Dendritic cell treated with granulocyte-macrophage colony-stimulating factor and Interleukin-4, amounts not matched to agents 40 ng/mL and 50 ng/mL, for 4 days (primary cell): Measurements from ENCODE around the gene DICER1.

ENCODE experiments used
- H3K27ac Mint-ChIP-seq: one replicate; pipeline ENCODE4 v1.8.0; 2022; ENCODE audit warnings: mild to moderate bottlenecking, mixed read lengths
- H3K27me3 Mint-ChIP-seq: one replicate; pipeline ENCODE4 v1.8.0; 2022; ENCODE audit warnings: mild to moderate bottlenecking, mixed read lengths
- H3K36me3 Mint-ChIP-seq: one replicate; pipeline ENCODE4 v1.8.0; 2022; ENCODE audit warnings: low read depth, mixed read lengths
- H3K4me1 Mint-ChIP-seq: one replicate; pipeline ENCODE4 v1.8.0; 2022; ENCODE audit warnings: low read depth, mixed read lengths
- H3K4me3 Mint-ChIP-seq: one replicate; pipeline ENCODE4 v1.8.0; 2022; ENCODE audit warnings: mild to moderate bottlenecking, moderate library complexity, mixed read lengths
- H3K9me3 Mint-ChIP-seq: one replicate; pipeline ENCODE4 v1.8.0; 2022; ENCODE audit warnings: mixed read lengths
- intact Hi-C: fragments of 100-400 bp; cut with micrococcal nuclease; formaldehyde crosslinking; loops from one replicate; pipeline ENCODE4 v1.15.0; 2022

DICER1 gene

DNA sequence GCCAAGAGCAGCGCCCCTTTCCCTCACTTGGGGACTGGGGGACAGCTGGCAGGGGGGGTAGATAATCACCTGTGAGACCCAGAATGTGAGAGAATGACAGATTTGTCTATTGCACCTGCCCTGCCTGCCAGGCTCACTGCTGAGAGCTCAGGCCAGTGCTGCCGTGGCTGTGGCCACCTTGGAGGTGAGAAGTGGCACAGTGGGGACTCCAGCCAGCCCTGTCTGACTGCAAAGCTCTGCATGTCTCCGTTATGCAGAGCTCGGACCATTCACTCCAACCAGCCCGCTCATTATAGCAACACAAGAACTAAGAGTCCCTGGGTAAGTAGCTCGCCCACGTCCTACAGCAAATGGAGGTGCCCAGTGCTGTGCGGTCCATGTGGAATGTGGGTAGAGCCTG lies 88.8 kb downstream of the DICER1 start:
- H3K9me3 Mint-ChIP-seq: no peaks in the 10 kb centered on the region
- no peaks in the 10 kb centered on the region for H3K4me1 Mint-ChIP-seq
- H3K36me3 Mint-ChIP-seq: no peaks in the 10 kb centered on the region
- H3K4me3 Mint-ChIP-seq: no peak overlapping the region
- peaks cover 13% of the 10 kb centered on the region for H3K27me3 Mint-ChIP-seq
- intact Hi-C loops: no loop called here
- H3K27ac Mint-ChIP-seq: no peak overlapping the region

DNA sequence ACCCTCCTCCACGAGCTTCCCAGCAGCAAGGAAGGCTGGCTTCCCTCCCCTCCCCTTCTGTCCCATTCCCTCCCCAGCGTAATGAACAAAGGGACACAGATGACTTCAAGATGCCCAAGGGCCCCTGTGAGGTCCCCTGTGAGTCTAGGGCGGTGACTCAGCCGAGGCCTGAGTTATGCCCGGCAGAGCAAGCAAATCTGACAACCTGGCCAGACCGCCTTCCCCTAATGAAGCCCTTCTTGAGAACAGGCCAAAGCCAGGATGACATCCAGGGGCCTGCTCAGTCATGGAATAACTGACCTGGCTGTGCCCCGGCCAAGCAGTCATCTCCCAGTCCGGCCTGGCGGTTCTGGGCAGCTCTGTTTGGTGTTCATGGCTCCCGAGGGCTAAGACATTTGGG lies 89.2 kb downstream of the DICER1 start:
- H3K4me3 Mint-ChIP-seq: no peak overlapping the region
- intact Hi-C loops: no loop called here
- peaks cover 13% of the 10 kb centered on the region for H3K27me3 Mint-ChIP-seq
- H3K27ac Mint-ChIP-seq: no peak overlapping the region
- no peaks in the 10 kb centered on the region for H3K9me3 Mint-ChIP-seq
- H3K4me1 Mint-ChIP-seq: no peaks in the 10 kb centered on the region
- H3K36me3 Mint-ChIP-seq: no peaks in the 10 kb centered on the region

DNA sequence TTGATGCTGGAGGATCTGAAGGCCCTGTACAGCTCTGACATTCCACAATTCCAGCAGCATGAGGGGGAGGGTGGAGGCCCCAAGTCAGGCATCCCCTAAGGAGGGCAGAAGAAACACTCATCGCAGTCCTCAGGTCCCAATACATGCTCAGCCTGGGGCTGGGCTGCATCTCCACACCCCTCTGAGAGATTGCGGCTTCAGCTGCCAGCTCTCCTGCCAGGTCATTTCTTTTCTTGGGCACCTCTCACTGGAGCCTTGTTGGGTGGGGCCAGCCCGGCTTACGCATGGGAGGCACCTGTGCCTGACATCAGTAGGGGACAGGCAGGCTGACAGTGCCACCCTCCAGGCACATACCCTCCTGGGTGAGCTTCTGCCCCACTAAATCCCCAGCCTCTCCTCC lies 89.8 kb downstream of the DICER1 start:
- Mint-ChIP-seq H3K4me1 (no peaks in the 10 kb centered on the region), H3K27me3 (peaks cover 12% of the 10 kb centered on the region), H3K4me3 (no peak overlapping the region), H3K36me3 (no peaks in the 10 kb centered on the region), H3K27ac (no peak overlapping the region), H3K9me3 (no peaks in the 10 kb centered on the region)
- intact Hi-C loops: no loop called here

DNA sequence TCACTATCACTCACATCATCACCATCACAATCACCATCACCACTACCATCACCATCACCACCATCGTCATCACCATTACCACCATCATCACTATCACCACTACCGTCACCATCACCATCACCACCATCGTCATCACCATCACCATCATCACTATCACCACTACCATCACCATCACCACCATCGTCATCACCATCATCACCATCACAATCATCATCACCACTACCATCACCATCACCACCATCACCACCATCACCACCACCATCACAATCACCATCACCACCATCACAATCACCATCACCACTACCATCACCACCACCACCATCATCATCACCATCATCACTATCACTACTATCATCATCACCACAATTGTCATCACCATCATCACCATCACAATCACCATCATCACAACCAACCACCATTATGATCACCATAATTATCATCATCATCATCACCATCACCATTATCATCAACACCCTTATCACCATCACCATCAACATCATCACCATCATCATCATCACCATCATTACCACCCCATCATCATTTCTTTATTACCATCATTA lies 90.8 kb downstream of the DICER1 start:
- peaks cover 12% of the 10 kb centered on the region for H3K27me3 Mint-ChIP-seq
- no peaks in the 10 kb centered on the region for H3K36me3 Mint-ChIP-seq
- no peak overlapping the region for H3K27ac Mint-ChIP-seq
- no peaks in the 10 kb centered on the region for H3K4me1 Mint-ChIP-seq
- H3K4me3 Mint-ChIP-seq: no peak overlapping the region
- intact Hi-C loops: no loop called here
- no peaks in the 10 kb centered on the region for H3K9me3 Mint-ChIP-seq

DNA sequence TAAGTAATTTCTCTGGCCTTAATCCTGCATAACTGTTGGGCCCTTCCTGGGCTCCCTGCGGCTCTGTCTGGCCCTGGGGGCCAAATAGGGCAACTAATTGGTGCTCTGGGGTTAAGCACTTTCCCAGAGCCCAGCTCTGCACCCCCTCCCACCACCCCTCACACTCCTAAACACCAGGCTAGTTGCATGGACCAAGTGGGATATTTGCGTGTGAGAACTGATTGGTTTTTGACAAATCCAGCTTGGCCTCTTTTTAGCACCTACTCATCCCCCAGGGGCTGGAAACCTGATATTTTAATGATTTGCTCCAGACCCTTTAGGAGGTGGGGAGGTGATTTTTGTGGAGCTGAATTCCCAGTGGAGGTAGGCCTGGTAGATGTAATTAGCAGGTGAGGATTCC lies 91.9 kb downstream of the DICER1 start:
- intact Hi-C loops: no loop called here
- Mint-ChIP-seq H3K9me3 (no peaks in the 10 kb centered on the region), H3K4me1 (no peaks in the 10 kb centered on the region), H3K27me3 (peaks cover 8% of the 10 kb centered on the region), H3K27ac (no peak overlapping the region), H3K36me3 (no peaks in the 10 kb centered on the region), H3K4me3 (no peak overlapping the region)

DNA sequence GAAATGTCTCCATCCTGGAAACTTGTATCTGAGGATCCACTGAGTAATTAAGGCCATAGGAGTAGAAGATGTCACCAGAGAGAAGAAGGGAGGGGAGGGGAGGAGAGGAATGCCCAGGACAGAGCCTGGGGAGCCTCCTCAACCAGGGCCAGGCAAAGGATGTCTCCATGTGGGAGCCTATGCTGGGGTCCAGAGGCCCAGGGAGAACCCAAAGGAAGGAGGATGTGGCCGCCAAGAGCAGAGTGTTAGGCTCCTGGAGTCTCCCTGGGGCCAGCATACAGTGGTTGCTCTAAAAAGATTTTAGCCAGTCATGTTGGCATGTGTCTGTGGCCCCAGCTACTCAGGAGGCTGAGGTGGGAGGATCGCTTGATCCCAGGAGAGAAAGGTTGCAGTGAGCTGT lies 92.6 kb downstream of the DICER1 start:
- no peak overlapping the region for H3K4me3 Mint-ChIP-seq
- no peak overlapping the region for H3K27ac Mint-ChIP-seq
- no peaks in the 10 kb centered on the region for H3K36me3 Mint-ChIP-seq
- no peaks in the 10 kb centered on the region for H3K9me3 Mint-ChIP-seq
- H3K4me1 Mint-ChIP-seq: no peaks in the 10 kb centered on the region
- intact Hi-C loops: no loop called here
- H3K27me3 Mint-ChIP-seq: peaks cover 8% of the 10 kb centered on the region

DNA sequence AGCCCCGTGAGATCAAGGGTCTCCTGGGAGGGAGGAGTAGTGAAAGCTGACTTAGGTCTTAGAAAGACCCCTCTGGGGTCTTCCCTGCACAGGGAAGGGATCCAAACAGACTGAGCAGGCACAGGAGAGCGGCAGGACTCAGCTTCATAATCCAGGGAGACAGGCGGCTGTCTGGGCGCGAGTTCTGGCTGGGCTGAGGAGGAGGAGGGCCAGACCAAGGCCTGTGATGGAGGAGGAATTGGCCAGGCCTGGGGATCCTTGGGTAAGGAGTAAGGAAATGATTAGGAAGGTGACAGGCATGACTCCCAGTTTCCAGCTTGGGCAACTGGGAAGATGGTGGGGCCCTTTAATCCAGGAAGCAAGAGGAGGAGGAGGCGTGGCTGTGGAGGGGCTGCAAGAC lies 93.1 kb downstream of the DICER1 start:
- Mint-ChIP-seq H3K4me1 (no peaks in the 10 kb centered on the region), H3K9me3 (no peaks in the 10 kb centered on the region), H3K27ac (no peak overlapping the region), H3K4me3 (no peak overlapping the region), H3K27me3 (peaks cover 8% of the 10 kb centered on the region), H3K36me3 (no peaks in the 10 kb centered on the region)
- intact Hi-C loops: no loop called here

DNA sequence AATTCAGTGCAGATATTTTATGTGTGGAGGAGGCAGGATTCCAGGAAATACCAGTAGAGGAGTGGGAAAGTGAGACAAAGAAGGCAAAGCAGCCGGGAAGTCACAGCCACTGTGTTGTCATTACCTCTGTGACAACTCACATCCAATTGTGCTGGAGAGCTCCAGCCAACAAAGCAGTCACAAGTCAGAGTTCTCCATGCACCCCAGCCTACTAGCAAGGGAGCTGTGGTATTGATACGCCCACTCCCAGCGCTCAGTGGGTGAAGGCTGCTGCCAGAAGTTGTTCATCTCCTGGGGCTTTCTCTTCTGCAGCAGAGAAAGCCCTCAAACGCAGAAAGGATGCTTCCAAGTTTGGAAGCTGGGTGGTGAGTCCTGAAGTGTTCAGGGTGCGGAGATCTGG lies 93.9 kb downstream of the DICER1 start:
- Mint-ChIP-seq H3K27me3 (peaks cover 5% of the 10 kb centered on the region), H3K4me3 (no peak overlapping the region), H3K4me1 (no peaks in the 10 kb centered on the region), H3K9me3 (no peaks in the 10 kb centered on the region), H3K27ac (no peak overlapping the region), H3K36me3 (no peaks in the 10 kb centered on the region)
- intact Hi-C loops: no loop called here

DNA sequence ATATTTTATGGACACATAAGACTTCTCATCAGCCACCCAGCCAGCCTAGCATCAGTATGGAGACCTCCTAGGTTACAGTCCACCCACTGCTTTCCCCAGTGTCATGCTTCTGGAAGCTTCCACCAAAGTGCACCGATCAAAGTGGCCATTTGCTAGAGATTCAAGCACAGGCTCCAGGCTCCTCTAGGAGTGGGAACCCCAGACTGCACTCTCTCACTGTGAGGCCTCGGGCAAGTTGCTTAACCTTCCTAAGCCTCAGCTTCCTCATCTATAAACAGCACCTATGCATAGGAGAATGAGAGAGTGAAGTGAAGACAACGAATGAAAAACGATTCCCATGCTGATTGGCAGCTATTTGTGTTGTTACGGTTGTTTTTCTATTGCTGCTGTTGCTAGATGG lies 94.4 kb downstream of the DICER1 start:
- Mint-ChIP-seq H3K27me3 (peaks cover 5% of the 10 kb centered on the region), H3K4me3 (no peak overlapping the region), H3K36me3 (no peaks in the 10 kb centered on the region), H3K4me1 (no peaks in the 10 kb centered on the region), H3K9me3 (no peaks in the 10 kb centered on the region), H3K27ac (no peak overlapping the region)
- intact Hi-C loops: no loop called here

DNA sequence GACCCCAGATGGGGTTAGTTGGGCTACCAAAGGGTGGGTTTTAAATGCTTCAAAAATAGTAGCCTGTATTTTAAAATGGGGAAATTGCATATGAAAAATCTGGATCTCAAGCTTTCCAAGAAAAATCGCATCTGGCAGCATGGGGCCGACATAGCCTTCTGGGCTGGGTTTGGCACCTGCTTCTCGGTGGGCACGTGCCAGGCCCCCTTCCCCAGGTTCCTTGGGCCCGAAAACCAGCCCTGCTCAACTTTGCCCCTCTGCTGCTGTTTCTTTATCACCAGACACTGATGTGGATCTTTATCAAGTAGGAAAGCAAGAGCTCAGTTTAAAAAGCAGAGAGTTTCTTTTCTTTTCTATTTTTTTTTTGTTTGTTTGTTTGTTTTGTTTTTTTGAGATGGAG lies 95.1 kb downstream of the DICER1 start:
- Mint-ChIP-seq H3K27me3 (peaks cover 5% of the 10 kb centered on the region), H3K4me3 (no peak overlapping the region), H3K9me3 (no peaks in the 10 kb centered on the region), H3K36me3 (no peaks in the 10 kb centered on the region), H3K4me1 (no peaks in the 10 kb centered on the region), H3K27ac (no peak overlapping the region)
- intact Hi-C loops: no loop called here

DNA sequence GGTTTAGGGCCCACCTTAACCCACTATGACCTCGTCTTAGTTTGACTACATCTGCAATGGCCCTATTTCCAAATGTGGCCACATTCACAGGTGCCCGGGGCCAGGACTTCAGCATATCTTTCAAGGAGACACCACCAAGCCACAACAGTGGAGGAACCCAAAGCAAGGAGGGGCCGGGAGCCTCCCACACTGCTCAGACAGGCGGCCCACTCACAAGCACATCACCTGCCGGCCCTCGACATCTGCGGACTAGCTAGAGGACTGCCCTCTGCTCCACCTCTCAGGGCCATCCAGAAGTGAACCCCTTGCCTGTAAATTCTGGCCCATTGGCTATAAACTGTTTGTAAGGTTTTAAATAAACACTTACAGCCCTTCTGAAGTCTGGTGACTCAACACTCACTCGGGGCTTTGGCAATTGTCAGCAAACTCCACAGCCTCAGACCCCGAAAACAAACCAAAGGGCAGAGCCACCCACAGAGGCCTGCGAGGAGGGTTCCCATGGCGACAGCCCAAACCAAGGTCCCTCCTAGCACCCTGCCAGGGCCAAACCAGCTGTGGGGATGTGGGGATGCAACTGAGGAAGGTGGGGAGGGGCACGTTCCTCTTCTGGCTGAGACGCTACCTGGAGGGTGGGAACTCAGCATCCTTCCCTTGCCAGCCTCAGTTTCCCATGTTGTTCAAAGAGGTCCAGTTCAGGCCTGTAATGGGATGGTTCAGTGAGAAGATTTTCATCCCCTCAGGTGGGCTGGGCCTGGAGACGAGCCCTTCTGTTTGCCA lies 95.8 kb downstream of the DICER1 start:
- no peaks in the 10 kb centered on the region for H3K36me3 Mint-ChIP-seq
- H3K27me3 Mint-ChIP-seq: peaks cover 5% of the 10 kb centered on the region
- no peaks in the 10 kb centered on the region for H3K4me1 Mint-ChIP-seq
- no peak overlapping the region for H3K4me3 Mint-ChIP-seq
- no peaks in the 10 kb centered on the region for H3K9me3 Mint-ChIP-seq
- H3K27ac Mint-ChIP-seq: no peak overlapping the region
- intact Hi-C loops: no loop called here

DNA sequence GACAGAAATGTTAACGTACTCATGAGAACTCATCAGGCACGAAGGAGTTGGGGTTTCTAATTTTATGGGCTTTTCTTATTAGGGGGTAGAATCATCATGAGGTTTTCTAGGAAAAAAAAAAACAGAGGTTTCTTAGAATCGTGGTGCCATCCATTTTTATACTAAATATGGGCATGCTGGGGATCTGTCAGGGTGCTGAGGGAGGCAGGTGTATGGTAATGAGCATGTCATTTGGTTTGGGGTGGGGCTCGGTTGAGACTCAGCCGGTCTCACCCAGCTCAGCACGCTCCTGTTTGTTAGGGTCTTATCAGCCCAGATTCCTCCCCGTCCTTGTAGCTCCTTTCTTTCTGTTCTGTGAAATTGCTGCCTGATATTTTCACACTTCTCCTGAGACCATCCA lies 98.2 kb downstream of the DICER1 start:
- H3K27me3 Mint-ChIP-seq: peaks cover under 1% of the 10 kb centered on the region
- intact Hi-C loops: no loop called here
- H3K4me3 Mint-ChIP-seq: no peak overlapping the region
- no peaks in the 10 kb centered on the region for H3K4me1 Mint-ChIP-seq
- H3K9me3 Mint-ChIP-seq: no peaks in the 10 kb centered on the region
- H3K36me3 Mint-ChIP-seq: no peaks in the 10 kb centered on the region
- H3K27ac Mint-ChIP-seq: no peak overlapping the region

DNA sequence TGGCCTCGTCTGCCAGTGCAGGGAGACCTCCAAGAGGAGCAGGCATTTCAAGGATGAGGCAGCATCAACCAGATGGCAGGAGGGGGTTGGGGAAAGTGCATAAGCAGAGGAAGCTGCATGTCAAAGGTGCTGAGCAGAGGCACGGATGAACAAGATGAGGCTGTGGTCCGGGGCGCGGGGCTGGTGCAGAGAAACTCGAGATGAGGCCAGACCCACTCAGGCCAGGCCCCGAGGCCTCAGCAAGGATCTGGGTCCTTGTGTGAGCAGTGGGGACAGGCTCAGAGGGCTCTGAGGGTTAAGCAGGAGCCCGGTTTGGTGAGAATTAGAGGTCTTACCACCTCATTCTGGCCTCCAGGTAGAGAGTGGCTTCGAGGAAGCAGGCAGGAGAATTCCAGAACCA lies 98.8 kb downstream of the DICER1 start:
- H3K27me3 Mint-ChIP-seq: no peaks in the 10 kb centered on the region
- intact Hi-C loops: no loop called here
- H3K9me3 Mint-ChIP-seq: no peaks in the 10 kb centered on the region
- no peak overlapping the region for H3K4me3 Mint-ChIP-seq
- no peaks in the 10 kb centered on the region for H3K36me3 Mint-ChIP-seq
- no peak overlapping the region for H3K27ac Mint-ChIP-seq
- no peaks in the 10 kb centered on the region for H3K4me1 Mint-ChIP-seq

DNA sequence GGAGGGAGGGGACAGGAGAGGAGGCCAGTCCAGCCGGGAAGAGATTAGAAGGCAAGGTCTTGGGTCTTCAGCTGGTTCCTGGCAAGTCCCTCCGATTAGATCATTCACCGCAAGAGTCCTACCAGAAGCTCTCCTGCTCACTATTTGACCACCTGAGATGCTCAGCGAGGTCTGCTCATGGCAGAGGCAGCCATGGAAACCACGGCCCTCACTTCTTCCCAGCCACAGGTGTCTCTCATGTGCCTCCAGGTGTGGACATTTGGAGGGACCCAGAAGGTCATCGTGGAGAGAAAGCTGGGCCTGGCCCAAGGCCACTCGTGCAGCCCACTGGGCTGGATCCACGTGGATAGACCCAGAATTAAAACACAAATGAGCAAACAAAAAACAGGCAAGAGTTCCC lies 99.5 kb downstream of the DICER1 start:
- no peaks in the 10 kb centered on the region for H3K9me3 Mint-ChIP-seq
- no peak overlapping the region for H3K27ac Mint-ChIP-seq
- H3K27me3 Mint-ChIP-seq: no peaks in the 10 kb centered on the region
- H3K36me3 Mint-ChIP-seq: no peaks in the 10 kb centered on the region
- intact Hi-C loops: no loop called here
- H3K4me1 Mint-ChIP-seq: no peaks in the 10 kb centered on the region
- H3K4me3 Mint-ChIP-seq: no peak overlapping the region

DNA sequence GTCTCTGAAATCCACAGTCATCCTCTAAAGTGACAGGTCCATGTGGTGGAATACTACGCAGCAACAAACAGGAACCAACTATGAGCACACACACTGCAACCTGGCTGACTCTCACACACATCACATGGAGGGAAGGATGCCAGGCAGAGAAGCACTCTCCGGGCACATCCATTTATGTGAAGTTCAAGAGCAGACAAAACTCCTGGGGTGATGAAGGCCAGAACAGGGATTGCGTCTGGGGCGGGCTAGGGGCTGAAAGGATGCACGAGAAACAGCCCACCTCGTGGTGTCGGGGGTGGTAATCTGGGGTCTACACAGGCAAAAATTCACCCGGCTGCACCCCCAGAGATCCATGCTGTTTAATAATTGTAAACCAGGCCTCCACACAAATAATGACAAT lies 100.2 kb downstream of the DICER1 start:
- Mint-ChIP-seq H3K4me3 (no peak overlapping the region), H3K36me3 (no peaks in the 10 kb centered on the region), H3K4me1 (no peaks in the 10 kb centered on the region), H3K9me3 (no peaks in the 10 kb centered on the region), H3K27me3 (no peaks in the 10 kb centered on the region), H3K27ac (no peak overlapping the region)
- intact Hi-C loops: no loop called here
